Measurements from ENCODE around the gene UBE2QL1.

GRCh38 chr5:6449465-6450158 lies 953 bp downstream of the UBE2QL1 start:
- TF ChIP-seq, protein P1, sequence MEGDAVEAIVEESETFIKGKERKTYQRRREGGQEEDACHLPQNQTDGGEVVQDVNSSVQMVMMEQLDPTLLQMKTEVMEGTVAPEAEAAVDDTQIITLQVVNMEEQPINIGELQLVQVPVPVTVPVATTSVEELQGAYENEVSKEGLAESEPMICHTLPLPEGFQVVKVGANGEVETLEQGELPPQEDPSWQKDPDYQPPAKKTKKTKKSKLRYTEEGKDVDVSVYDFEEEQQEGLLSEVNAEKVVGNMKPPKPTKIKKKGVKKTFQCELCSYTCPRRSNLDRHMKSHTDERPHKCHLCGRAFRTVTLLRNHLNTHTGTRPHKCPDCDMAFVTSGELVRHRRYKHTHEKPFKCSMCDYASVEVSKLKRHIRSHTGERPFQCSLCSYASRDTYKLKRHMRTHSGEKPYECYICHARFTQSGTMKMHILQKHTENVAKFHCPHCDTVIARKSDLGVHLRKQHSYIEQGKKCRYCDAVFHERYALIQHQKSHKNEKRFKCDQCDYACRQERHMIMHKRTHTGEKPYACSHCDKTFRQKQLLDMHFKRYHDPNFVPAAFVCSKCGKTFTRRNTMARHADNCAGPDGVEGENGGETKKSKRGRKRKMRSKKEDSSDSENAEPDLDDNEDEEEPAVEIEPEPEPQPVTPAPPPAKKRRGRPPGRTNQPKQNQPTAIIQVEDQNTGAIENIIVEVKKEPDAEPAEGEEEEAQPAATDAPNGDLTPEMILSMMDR (IDR thresholded peaks at IDR 0.05), result no peak
- no peak for TF ChIP-seq POLR2A (IDR thresholded peaks at IDR 0.05)
